Calu3 (cell line): ENCODE results near the gene METRN. TPM values are rescaled to one million over a fixed set of nuclear protein-coding genes. Genes with fewer than 3 reads are reported as not detected.

Experiments used
- BruUV-seq: library from RNA; stranded (reverse); fragments of 400-500 nt; replicated peaks from 2 replicates; lab custom pipeline; 2021; lab: Mats Ljungman, UMichigan
- CTCF ChIA-PET: fragments of 300-600 bp; sonication (Branson Sonifier 250); formaldehyde crosslinking; loops from one replicate; lab custom pipeline; 2022; ENCODE audit warnings: antibody characterized with exemption; lab: Charles Lee
- DNase-seq: peaks from one replicate; pipeline ENCODE4 v3.0.0; 2022
- H3K27ac Mint-ChIP-seq: one replicate; pipeline ENCODE4 v1.8.0; 2022; ENCODE audit warnings: mixed read lengths; ENCODE audit not compliant: unreplicated experiment
- H3K27me3 Mint-ChIP-seq: one replicate; pipeline ENCODE4 v1.8.0; 2022; ENCODE audit warnings: mixed read lengths; ENCODE audit not compliant: unreplicated experiment
- H3K36me3 Mint-ChIP-seq: one replicate; pipeline ENCODE4 v1.8.0; 2022; ENCODE audit warnings: mild to moderate bottlenecking, moderate library complexity, mixed read lengths; ENCODE audit not compliant: insufficient read depth, unreplicated experiment
- H3K4me1 Mint-ChIP-seq: one replicate; pipeline ENCODE4 v1.8.0; 2022; ENCODE audit warnings: mild to moderate bottlenecking, low read depth, mixed read lengths; ENCODE audit not compliant: unreplicated experiment
- H3K4me3 Mint-ChIP-seq: one replicate; pipeline ENCODE4 v1.8.0; 2022; ENCODE audit warnings: mild to moderate bottlenecking, low read depth, moderate library complexity, mixed read lengths; ENCODE audit not compliant: unreplicated experiment
- H3K9me3 Mint-ChIP-seq: one replicate; pipeline ENCODE4 v1.8.0; 2022; ENCODE audit warnings: low read depth, mixed read lengths; ENCODE audit not compliant: unreplicated experiment
- intact Hi-C: fragments of 100-400 bp; cut with micrococcal nuclease; formaldehyde crosslinking; loops from one replicate; pipeline ENCODE4 v1.10.0; 2022; ENCODE audit not compliant: unreplicated experiment
- total RNA-seq: library from RNA; stranded (reverse); gene quantifications from 2 replicates; pipeline ENCODE4 v1.2.3, GENCODE V29; 2022
- TF ChIP-seq, protein P1 (sequence below): fragments of 200-600 bp; IDR thresholded peaks from one replicate; pipeline ENCODE4 v1.8.0; 2022; ENCODE audit warnings: antibody characterized with exemption; ENCODE audit not compliant: unreplicated experiment

The METRN gene
- total RNA-seq, 1 experiment from 2014 or later, result 51.7 TPM

DNA sequence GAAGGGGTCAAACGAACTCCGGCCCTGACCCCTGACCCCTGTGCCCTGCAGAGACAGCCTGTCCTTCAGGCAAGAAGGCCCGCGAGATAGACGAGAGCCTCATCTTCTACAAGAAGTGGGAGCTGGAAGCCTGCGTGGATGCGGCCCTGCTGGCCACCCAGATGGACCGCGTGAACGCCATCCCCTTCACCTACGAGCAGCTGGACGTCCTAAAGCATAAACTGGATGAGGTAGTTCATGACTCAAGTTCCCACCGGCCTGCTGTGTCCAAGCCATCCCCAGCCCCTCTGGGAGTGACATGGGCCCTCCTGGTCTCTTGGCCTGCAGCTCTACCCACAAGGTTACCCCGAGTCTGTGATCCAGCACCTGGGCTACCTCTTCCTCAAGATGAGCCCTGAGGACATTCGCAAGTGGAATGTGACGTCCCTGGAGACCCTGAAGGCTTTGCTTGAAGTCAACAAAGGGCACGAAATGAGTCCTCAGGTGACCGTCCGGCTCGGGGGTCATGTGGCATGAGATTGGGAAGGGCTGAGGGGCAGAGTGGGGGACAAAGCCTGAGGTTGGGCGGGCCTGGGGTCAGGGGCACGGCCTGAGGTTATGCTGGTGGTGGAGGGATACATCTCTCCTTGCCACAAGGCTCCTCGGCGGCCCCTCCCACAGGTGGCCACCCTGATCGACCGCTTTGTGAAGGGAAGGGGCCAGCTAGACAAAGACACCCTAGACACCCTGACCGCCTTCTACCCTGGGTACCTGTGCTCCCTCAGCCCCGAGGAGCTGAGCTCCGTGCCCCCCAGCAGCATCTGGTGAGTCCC, 51.3 kb downstream of the METRN start:
- peaks cover 10% of the 10 kb centered on the region for H3K27me3 Mint-ChIP-seq
- H3K4me1 Mint-ChIP-seq, result peaks cover 7% of the 10 kb centered on the region
- peaks cover 4% of the 10 kb centered on the region for H3K36me3 Mint-ChIP-seq
- no peak overlapping the region for H3K4me3 Mint-ChIP-seq
- H3K9me3 Mint-ChIP-seq, result no peaks in the 10 kb centered on the region
- no peak for DNase-seq
- CTCF ChIA-PET, result no interaction called here
- intact Hi-C loops, result no loop called here
- no peak overlapping the region for H3K27ac Mint-ChIP-seq
- TF ChIP-seq, protein P1, sequence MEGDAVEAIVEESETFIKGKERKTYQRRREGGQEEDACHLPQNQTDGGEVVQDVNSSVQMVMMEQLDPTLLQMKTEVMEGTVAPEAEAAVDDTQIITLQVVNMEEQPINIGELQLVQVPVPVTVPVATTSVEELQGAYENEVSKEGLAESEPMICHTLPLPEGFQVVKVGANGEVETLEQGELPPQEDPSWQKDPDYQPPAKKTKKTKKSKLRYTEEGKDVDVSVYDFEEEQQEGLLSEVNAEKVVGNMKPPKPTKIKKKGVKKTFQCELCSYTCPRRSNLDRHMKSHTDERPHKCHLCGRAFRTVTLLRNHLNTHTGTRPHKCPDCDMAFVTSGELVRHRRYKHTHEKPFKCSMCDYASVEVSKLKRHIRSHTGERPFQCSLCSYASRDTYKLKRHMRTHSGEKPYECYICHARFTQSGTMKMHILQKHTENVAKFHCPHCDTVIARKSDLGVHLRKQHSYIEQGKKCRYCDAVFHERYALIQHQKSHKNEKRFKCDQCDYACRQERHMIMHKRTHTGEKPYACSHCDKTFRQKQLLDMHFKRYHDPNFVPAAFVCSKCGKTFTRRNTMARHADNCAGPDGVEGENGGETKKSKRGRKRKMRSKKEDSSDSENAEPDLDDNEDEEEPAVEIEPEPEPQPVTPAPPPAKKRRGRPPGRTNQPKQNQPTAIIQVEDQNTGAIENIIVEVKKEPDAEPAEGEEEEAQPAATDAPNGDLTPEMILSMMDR, result no peak
- BruUV-seq, result no TSS peak

DNA sequence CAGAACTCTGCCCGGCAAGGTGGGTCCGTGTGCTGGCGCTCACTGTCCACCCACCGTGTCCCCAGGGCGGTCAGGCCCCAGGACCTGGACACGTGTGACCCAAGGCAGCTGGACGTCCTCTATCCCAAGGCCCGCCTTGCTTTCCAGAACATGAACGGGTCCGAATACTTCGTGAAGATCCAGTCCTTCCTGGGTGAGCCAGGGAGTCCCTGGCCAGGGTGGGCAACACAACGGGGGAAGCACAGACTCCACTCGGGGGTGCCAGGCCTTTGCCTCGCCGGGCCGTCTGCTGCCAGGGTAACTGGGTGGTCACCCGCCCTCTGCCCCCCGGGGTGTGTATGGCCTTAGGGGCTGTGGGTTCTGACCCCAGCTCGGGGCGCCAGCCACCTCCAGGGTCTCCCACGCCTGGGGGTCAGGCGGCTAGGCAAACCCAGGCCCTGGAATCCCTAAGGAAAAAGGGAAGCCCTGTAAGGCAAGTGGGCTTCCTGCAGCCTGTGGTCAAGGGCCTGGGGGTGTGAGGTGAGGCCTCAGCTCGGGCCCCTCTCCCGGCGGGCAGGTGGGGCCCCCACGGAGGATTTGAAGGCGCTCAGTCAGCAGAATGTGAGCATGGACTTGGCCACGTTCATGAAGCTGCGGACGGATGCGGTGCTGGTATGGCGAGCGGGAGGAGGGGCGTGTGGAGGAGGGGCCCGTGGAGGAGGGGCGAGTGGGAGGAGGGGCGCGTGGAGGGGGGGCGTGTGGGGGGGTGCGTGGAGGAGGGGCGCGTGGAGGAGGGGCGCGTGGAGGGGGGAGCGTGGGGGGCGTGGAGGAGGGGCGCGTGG, 52.1 kb downstream of the METRN start:
- CTCF ChIA-PET, result no interaction called here
- Mint-ChIP-seq H3K36me3 (peaks cover 4% of the 10 kb centered on the region), H3K9me3 (no peaks in the 10 kb centered on the region), H3K4me3 (no peak overlapping the region), H3K4me1 (no peaks in the 10 kb centered on the region), H3K27me3 (peaks cover 10% of the 10 kb centered on the region), H3K27ac (no peak overlapping the region)
- TF ChIP-seq, protein P1, result no peak
- no TSS peak for BruUV-seq
- DNase-seq, result no peak
- intact Hi-C loops, result no loop called here

DNA sequence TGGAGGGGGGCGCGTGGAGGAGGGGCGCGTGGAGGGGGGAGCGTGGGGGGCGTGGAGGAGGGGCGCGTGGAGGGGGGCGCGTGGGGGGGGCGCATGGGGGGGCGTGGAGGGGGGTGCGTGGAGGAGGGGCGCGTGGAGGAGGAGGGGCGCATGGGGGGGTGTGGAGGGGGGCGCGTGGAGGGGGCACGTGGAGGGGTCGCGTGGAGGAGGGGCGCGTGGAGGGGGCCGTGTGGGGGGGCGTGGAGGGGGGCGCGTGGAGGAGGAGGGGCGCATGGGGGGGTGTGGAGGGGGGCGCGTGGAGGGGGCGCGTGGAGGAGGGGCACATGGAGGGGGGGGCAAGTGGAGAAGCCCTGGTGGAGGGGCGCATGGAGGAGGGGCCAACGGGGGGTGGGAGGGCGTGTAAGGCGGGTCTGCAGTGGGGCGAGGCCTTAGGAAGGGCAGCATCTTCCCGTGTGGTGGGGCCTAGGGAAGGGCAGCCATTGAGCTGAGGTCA, 52.9 kb downstream of the METRN start:
- Mint-ChIP-seq H3K4me1 (no peaks in the 10 kb centered on the region), H3K27ac (no peak overlapping the region), H3K27me3 (peaks cover 10% of the 10 kb centered on the region), H3K4me3 (no peak overlapping the region), H3K9me3 (no peaks in the 10 kb centered on the region), H3K36me3 (peaks cover 4% of the 10 kb centered on the region)
- intact Hi-C loops, result no loop called here
- BruUV-seq, result no TSS peak
- TF ChIP-seq, protein P1, result no peak
- CTCF ChIA-PET, result no interaction called here
- no peak for DNase-seq

DNA sequence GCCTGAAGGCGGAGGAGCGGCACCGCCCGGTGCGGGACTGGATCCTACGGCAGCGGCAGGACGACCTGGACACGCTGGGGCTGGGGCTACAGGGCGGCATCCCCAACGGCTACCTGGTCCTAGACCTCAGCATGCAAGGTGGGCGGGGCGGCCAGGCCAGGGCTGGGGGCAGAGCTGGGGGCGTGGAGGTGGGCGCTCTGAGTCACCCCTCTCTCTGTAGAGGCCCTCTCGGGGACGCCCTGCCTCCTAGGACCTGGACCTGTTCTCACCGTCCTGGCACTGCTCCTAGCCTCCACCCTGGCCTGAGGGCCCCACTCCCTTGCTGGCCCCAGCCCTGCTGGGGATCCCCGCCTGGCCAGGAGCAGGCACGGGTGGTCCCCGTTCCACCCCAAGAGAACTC, 53.5 kb downstream of the METRN start:
- TF ChIP-seq, protein P1, result no peak
- Mint-ChIP-seq H3K27me3 (peaks cover 11% of the 10 kb centered on the region), H3K27ac (no peak overlapping the region), H3K36me3 (peaks cover 4% of the 10 kb centered on the region), H3K4me3 (no peak overlapping the region), H3K4me1 (no peaks in the 10 kb centered on the region), H3K9me3 (no peaks in the 10 kb centered on the region)
- no peak for DNase-seq
- intact Hi-C loops, result no loop called here
- BruUV-seq, result no TSS peak
- CTCF ChIA-PET, result no interaction called here

Other genes starting within 250 kb of the METRN start
- 108 and 120 TPM in 2 replicates for gene CAPN15, start 187.4 kb upstream of the METRN start, total RNA-seq
- not detected in 2 replicates for gene PRR35, start 154.7 kb upstream of the METRN start, total RNA-seq
- gene NHLRC4, start 148.1 kb upstream of the METRN start, total RNA-seq, result not detected in 2 replicates
- 101 and 106 TPM in 2 replicates for gene PIGQ, start 145.2 kb upstream of the METRN start, total RNA-seq
- 35.6 and 36.5 TPM in 2 replicates for gene RAB40C, start 125.1 kb upstream of the METRN start, total RNA-seq
- 0.66 and 0.90 TPM in 2 replicates for gene WFIKKN1, start 84.1 kb upstream of the METRN start, total RNA-seq
- 117 and 121 TPM in 2 replicates for gene METTL26, start 78.8 kb upstream of the METRN start, total RNA-seq
- gene MCRIP2, start 73.3 kb upstream of the METRN start, total RNA-seq, result 56.3 and 60.7 TPM in 2 replicates
- gene WDR90, start 65.8 kb upstream of the METRN start, total RNA-seq, result 142 and 162 TPM in 2 replicates
- gene RHOT2, start 47.0 kb upstream of the METRN start, total RNA-seq, result 154 and 163 TPM in 2 replicates
- gene RHBDL1, start 39.4 kb upstream of the METRN start, total RNA-seq, result 2.4 and 2.6 TPM in 2 replicates
- gene STUB1, start 34.7 kb upstream of the METRN start, total RNA-seq, result 102 and 114 TPM in 2 replicates
- 88.3 and 90.5 TPM in 2 replicates for gene JMJD8, start 30.8 kb upstream of the METRN start, total RNA-seq
- 18.6 and 22.5 TPM in 2 replicates for gene WDR24, start 24.7 kb upstream of the METRN start, total RNA-seq
- 1.3 and 4.6 TPM in 2 replicates for gene FBXL16, start 9.3 kb upstream of the METRN start, total RNA-seq
- 49.6 and 57.2 TPM in 2 replicates for gene ANTKMT, start 6.0 kb downstream of the METRN start, total RNA-seq
- gene CCDC78, start 11.3 kb downstream of the METRN start, total RNA-seq, result 10.0 and 12.5 TPM in 2 replicates
- gene HAGHL, start 12.0 kb downstream of the METRN start, total RNA-seq, result 11.7 and 12.8 TPM in 2 replicates
- gene CIAO3, start 25.9 kb downstream of the METRN start, total RNA-seq, result 51.9 and 58.4 TPM in 2 replicates
- 3.4 and 8.9 TPM in 2 replicates for gene MSLN, start 45.6 kb downstream of the METRN start, total RNA-seq
- gene RPUSD1, start 73.3 kb downstream of the METRN start, total RNA-seq, result 47.5 and 51.1 TPM in 2 replicates
- gene CHTF18, start 73.5 kb downstream of the METRN start, total RNA-seq, result 154 and 173 TPM in 2 replicates
- gene GNG13, start 85.6 kb downstream of the METRN start, total RNA-seq, result not detected in 2 replicates